Measurements from ENCODE around the gene MYLK3. TPM values are rescaled to one million over a fixed set of nuclear protein-coding genes. Genes with fewer than 3 reads are reported as not detected.
A peak's percentile ranks its signal among the peaks of the same experiment; 100 is the strongest.

The MYLK3 gene
- total RNA-seq, 1 experiment from 2014 or later, result 0.80 TPM

DNA sequence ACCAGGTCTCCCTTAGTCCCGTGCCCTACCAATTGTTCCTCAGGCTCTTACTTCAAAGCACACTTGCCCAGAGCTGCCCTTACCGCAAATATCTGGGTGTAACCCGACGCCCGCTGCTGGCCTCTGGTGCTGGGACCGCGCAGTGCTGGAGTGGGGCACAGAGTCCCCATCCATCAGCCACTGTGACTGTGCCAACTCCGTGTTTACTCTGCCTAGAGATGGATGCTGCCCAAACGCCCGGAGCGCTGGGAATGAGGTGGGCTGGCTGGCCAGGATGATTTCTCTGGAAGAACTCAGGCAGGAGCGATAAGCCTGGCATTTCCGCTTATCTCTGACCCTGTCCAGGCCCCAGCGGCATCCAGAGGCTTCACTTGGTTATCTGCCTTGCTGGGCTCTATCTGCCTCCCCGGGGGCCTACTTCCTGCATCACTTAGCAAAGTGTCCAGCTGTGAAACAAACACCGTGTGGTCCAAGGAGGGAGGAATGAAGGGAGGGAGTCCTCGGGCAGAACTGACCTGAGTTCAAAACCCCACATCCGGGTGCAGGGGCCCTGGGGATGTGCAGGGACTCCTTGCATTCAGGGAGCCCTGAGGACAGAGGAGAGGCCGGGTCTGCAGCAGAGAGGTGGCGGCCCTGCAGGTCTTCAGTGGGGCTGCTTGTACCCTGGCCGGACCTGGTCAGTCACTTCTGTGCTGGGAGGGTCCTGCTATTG is 9.4 kb upstream of the MYLK3 start:
- BruUV-seq (replicated peaks), result no TSS peak
- Mint-ChIP-seq H3K27ac (ENCODE audit: unreplicated experiment) (no peak overlapping the region), H3K36me3 (ENCODE audit: insufficient read depth, unreplicated experiment) (no peaks in the 10 kb centered on the region), H3K9me3 (ENCODE audit: low read depth, unreplicated experiment) (no peaks in the 10 kb centered on the region), H3K4me1 (ENCODE audit: low read depth, unreplicated experiment) (peaks cover 8% of the 10 kb centered on the region), H3K27me3 (ENCODE audit: unreplicated experiment) (peaks cover 61% of the 10 kb centered on the region), H3K4me3 (ENCODE audit: low read depth, unreplicated experiment) (no peak overlapping the region)
- CTCF ChIA-PET, result interaction anchor here (0.7 to 0.8 kb wide), 2 partner anchors 17 to 51 kb away, joined by 3 to 6 read pairs; no protein-coding TSS in a partner anchor
- intact Hi-C loops (cut with micrococcal nuclease; ENCODE audit: unreplicated experiment), result no loop called here
- peak; percentile 14 for TF ChIP-seq CTCF (IDR thresholded peaks at IDR 0.05; ENCODE audit: unreplicated experiment)
- DNase-seq, result peak; percentile 48

DNA sequence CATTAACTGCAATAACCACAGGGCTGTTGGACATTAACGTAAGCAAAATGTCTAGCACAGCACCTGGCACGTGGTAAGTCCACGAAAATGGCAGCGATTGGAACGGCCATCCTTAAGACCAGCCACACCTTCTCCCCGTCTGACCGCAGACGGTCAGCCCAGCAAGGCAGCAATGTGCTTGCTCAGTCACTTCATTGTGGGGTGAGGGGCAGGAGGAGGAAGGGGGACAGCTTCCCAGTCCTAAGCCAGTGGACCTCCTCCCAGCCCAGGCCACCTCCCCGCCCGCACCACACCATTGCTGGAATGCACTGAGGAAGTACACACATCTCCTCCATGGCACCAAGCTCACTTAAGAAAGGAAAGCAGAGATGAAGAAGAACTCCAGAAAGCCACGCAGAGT is 8.6 kb upstream of the MYLK3 start:
- Mint-ChIP-seq H3K9me3 (ENCODE audit: low read depth, unreplicated experiment) (no peaks in the 10 kb centered on the region), H3K4me3 (ENCODE audit: low read depth, unreplicated experiment) (no peak overlapping the region), H3K27ac (ENCODE audit: unreplicated experiment) (no peak overlapping the region), H3K27me3 (ENCODE audit: unreplicated experiment) (peaks cover 61% of the 10 kb centered on the region), H3K36me3 (ENCODE audit: insufficient read depth, unreplicated experiment) (no peaks in the 10 kb centered on the region), H3K4me1 (ENCODE audit: low read depth, unreplicated experiment) (peaks cover 8% of the 10 kb centered on the region)
- intact Hi-C loops (cut with micrococcal nuclease; ENCODE audit: unreplicated experiment), result no loop called here
- BruUV-seq (replicated peaks), result no TSS peak
- CTCF ChIA-PET, result interaction anchor here (0.7 to 0.8 kb wide), 2 partner anchors 16 to 52 kb away, joined by 3 to 6 read pairs; no protein-coding TSS in a partner anchor
- no peak for TF ChIP-seq CTCF (IDR thresholded peaks at IDR 0.05; ENCODE audit: unreplicated experiment)
- no peak for DNase-seq

- Mint-ChIP-seq H3K27ac (ENCODE audit: unreplicated experiment) (no peak overlapping the region), H3K36me3 (ENCODE audit: insufficient read depth, unreplicated experiment) (no peaks in the 10 kb centered on the region), H3K9me3 (ENCODE audit: low read depth, unreplicated experiment) (no peaks in the 10 kb centered on the region), H3K4me1 (ENCODE audit: low read depth, unreplicated experiment) (peaks cover 8% of the 10 kb centered on the region), H3K27me3 (ENCODE audit: unreplicated experiment) (peaks cover 25% of the 10 kb centered on the region), H3K4me3 (ENCODE audit: low read depth, unreplicated experiment) (no peak overlapping the region)
- CTCF ChIA-PET, result interaction anchor here (0.6 kb wide), 1 partner anchor 24 kb away, joined by 3 read pairs; no protein-coding TSS in a partner anchor
- intact Hi-C loops (cut with micrococcal nuclease; ENCODE audit: unreplicated experiment), result no loop called here
- no peak for DNase-seq
- no peak for TF ChIP-seq CTCF (IDR thresholded peaks at IDR 0.05; ENCODE audit: unreplicated experiment)
- BruUV-seq (replicated peaks), result no TSS peak
Measured at GRCh38 chr16:46753015-46753414, 4.9 kb upstream of the MYLK3 start.

DNA sequence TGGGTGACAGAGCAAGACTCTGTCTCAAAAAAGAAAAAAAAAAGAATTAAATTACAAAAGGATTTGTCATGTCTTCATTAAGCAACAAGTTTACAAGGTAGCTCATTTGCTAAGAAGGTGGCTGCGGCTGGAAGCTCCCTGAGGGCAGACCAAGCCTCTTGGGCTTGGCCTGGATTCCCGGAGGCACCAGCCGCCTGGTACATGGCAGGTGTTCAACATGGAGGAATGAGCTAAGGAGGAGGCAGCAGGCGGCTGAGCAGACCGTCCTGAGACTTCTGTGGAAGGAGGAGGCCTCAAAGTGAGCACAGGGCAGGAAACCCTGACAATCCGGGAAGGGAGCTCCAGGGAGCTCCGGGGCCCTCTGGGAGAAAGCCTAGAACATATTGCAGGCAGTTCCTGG is 3.2 kb upstream of the MYLK3 start:
- CTCF ChIA-PET, result interaction anchor here (0.7 to 1.0 kb wide), 2 partner anchors 10 to 58 kb away, joined by 3 read pairs; no protein-coding TSS in a partner anchor
- DNase-seq, result no peak
- intact Hi-C loops (cut with micrococcal nuclease; ENCODE audit: unreplicated experiment), result no loop called here
- TF ChIP-seq CTCF (IDR thresholded peaks at IDR 0.05; ENCODE audit: unreplicated experiment), result no peak
- H3K4me3 Mint-ChIP-seq (ENCODE audit: low read depth, unreplicated experiment), result no peak overlapping the region
- H3K36me3 Mint-ChIP-seq (ENCODE audit: insufficient read depth, unreplicated experiment), result no peaks in the 10 kb centered on the region
- no peaks in the 10 kb centered on the region for H3K4me1 Mint-ChIP-seq (ENCODE audit: low read depth, unreplicated experiment)
- H3K27ac Mint-ChIP-seq (ENCODE audit: unreplicated experiment), result no peak overlapping the region
- peaks cover 8% of the 10 kb centered on the region for H3K27me3 Mint-ChIP-seq (ENCODE audit: unreplicated experiment)
- no peaks in the 10 kb centered on the region for H3K9me3 Mint-ChIP-seq (ENCODE audit: low read depth, unreplicated experiment)
- no TSS peak for BruUV-seq (replicated peaks)
